NCI-H187 treated with DMSO at 0.1 percent for 48 hours (cell line): ENCODE data around the gene CCL17.
"Not testable (repeated sequence)": the region's sequence is repeated elsewhere in the genome, so short reads cannot be mapped to it uniquely, and the experiment has no call there.

Experiments used
- DNase-seq: peaks from one replicate; lab custom pipeline; 2025; lab: John Stamatoyannopoulos, UW

CCL17 gene

DNA sequence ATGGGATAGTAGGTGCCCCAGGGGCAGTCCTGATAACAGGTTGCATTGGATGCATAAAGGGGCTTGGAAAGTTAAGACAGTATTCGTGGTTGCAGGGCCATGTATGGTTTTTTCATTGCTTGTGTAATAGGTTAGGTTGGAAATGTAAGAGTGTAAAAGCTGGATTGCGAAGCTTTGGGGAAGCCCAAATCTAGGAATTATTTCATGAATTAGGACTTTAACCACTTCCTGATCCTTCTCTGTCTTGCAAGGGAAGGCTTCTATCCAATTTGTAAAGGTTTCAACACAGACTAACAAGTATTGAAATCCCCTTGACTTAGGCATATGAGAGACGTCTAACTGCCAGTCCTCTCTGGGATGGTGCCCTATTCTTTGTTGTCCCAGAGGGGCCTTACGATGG, 7.8 kb upstream of the CCL17 start:
- DNase-seq, result no peak

DNA sequence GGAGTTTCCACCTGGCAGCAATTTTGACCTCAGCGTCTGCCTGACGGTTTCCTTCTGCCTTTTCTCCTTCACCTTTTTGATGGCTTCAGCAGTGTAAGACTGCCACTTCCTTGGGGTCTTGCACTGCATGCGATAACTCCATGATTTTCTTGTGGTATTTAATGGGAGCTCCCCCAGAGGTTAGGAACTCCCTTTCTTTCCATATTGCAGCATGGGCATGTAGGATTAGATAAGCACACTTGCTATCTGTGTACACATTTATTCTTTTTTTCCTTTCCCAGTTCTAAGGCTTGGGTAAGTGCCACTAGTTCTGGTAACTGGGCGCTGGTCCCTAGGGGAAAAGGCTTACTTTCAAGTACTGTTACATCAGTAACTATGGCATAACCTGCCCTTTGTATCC, 7.1 kb upstream of the CCL17 start:
- DNase-seq, result not testable (repeated sequence)

DNA sequence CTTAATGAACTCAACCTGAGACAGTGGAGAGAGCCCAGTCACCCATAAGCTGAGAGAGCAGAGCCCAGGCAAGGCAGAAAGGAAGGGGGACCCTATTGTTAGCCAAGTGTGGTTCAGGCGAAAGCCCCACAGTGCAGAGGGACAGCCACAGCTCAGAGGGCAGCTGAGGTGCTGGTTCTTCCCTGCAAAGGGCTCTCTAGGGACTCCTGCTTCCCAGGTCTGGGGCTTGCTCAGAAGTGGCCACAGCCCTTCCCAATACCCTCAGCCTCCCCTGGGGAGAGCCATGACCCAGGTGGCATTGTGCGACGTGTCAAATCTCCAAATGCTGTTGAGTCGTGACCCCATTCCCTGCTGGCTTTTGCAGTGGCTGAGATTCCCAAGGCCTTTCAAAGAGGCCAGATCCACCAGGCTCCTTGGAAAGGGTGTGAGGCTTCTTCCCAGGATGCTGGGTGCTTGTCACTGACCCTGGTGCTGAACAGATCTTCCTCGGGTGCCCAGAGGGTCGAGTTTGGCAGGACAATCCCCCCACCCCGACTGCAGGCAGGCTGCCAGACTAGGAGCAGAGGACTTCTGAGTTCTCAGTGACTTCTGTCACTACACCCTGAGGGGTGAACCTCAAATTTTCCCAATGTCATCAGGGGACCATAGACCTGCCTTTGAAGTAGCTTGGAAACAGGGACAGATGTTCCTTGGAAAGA, 2.5 kb upstream of the CCL17 start:
- DNase-seq, result no peak

DNA sequence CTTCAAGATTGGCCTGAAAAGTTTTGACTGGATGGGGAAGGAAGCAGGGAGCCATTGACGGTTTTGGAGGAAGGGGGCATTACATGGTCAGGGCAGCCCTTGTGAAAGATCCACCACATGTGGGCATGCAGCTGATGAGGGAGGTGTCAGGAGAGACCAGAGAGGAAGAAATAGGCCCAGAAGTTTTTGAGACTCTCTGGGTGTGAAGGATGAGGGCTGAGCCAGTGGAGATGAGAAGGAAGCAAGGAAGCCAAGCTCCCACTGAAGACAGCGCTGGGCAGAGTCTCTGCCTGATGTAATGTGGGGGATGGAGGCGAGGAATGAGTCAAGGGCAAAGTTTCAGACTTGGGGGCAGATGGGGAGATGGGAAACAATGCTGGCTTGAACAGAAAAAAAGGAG, 530 bp downstream of the CCL17 start:
- no peak for DNase-seq

DNA sequence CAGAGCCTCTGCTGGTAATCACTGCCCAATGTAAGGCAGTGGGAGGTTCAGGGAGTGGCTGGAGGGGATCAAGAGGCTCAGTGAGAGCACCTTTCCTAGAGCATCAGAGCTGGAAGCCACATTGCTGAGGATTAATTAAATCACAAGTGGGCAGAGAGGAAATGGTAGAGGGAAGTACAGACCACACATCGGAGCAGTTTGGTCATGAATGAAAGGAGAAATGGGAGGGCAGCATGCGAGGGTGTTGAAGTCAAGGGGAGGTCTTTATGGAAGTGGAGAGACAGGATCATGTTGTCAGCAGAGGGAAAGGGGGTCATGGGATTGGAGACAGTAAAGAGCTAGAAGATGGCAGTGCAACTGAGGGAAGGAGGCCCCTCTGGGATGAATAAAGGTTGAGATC, 2.3 kb downstream of the CCL17 start:
- no peak for DNase-seq

DNA sequence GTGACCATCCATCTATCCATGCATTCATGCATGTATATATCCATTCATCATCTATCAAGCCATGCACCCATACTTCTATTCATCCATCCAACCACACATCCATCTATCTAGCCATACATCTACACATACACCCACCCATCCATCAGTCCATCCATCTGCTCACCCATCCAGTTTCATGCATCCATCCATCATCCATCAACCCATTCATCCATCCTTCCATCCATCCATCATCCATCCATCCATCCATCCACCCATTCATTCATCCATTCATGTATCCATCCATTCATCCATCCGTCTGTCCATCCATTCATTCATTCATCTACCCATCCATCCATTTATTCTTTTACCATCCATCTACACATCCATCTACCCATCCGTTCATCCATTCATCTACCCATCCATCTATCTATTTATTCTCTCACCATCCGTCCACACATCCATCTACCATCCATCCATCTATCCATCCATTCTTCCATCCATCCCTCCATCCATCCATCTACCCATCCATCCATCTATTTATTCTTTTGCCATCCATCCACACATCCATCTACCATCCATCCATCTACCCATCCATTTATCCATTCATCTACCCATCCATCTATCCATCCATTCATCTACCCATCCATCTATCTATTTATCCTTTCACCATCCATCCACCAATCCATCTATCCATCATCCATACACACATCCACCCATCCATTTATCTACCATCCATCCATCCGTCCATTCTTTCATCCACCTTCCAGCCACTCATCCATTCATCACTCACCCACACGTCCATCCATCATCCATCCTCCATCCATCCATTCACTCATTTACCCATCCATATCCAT, 3.2 kb downstream of the CCL17 start:
- DNase-seq, result no peak

DNA sequence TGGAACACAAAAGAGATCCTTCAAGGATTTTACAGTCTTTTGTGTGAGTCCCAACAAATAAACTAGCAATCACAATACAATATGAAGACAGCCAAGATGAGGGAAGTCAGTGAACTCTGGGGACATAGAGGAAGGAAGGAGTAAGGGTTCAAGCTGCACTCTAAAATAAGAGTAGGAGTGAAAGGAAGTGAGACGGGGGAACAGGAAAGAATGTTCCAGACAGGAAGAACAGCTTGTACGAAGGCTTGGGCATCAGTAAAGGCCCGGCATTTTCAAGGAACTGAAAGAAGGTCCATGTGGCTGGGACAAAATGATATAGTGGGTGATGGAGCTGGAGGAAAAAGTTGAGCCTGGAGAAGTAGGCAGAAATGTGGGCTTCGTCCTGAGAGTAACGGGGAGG, 4.5 kb downstream of the CCL17 start:
- no peak for DNase-seq

DNA sequence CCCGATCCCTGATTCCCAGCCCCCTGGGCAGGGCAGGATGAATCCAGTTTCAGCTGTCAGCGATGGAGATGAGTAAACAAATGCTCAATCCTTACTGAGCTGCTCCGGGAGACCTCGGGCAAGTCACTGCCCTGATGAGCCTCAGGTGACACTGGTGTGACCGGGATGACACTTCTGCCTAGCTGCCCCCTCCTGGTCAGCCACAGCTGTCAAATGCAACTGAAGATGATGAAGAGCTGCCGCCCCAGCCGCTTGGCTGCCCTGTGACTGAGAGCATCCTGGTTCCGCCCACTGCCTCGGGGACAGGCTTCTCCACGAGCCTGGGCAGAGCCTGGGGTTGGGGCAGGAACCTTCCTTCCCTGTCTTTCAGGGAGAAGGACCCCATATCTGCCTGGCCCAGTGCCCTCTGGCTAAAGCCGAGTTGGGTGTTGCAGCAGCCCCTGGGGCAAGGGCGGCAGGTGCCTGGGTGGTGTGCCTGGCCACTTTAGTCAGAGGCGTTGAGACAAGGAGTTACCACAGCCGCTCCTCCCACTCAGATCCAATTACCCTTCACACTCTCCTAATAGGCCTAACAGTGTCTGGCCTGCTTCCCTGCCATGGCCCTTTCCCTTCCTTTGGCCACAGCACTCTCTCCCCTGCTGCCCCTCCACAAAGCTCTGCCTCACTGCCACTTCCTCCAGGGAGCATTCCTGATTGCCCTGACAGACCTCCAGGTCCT, 5.5 kb downstream of the CCL17 start:
- DNase-seq, result no peak

DNA sequence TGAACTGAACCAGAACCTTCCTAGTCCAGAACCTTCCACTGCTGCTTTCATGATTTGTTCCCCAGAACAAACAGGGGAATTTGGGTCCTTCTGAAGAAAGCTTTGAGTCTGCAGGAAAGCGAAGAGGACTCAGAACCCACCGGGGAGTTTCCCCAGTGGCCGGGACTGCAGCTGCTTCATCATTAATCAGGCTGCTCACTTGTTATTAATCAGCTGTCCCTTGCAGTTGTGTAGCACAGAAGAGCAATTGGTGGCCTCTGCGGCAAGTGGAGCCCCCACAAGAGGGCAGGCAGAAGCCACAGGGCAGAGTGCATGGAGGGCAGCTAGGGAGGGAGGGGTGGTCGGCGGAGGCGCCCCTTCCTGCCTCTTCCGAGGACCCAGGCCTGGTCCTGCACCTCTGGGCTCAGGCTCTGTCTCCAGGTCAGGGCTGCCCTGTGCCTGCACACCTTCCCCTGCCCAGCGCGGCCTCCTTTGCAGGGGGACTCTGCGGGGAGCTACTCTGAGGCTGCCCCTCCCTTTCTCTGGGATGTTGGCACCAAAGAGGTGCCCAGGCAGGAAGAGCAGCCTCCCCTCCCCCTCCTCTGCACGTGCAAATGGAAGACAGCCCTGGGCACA, 6.9 kb downstream of the CCL17 start:
- DNase-seq, result no peak

DNA sequence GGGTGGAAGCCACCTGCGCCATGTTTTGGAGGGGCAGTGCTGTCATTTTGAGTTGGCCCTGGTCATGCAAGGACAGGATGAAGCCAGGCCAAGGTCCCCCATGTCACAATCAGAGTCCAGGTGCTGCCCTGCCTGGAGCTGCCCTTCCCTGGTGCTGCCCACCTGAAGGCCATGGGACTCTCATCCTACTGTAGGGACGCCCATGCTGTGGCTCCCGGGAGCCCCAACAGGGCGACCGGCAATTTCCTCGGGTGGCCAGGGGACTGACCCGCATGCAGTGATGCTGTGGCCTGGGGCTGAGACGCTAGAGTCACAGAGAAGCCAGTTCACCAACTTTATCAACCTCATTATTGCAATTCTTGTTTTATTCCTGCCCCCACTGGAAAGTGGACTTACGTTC, 8.0 kb downstream of the CCL17 start:
- no peak for DNase-seq

DNA sequence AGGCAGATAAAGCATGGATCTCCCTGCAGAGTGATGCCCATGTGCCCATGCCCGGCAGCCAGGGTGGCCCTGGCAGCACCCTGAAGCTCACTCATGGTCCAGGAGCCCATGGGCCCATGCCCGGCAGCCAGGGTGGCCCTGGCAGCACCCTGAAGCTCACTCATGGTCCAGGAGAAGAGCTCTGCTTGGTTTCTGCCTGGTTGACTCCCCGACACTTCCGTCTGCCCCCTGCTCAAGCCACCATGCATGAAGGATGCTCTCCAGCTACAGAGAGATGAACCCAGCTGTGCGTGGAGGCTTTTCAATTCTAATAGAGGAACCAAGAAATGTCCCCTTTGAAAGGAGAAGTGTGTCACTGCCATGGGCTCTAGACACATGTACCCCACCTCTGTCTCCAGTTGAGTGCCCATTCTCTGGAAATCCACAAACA, 8.7 kb downstream of the CCL17 start:
- no peak for DNase-seq

DNA sequence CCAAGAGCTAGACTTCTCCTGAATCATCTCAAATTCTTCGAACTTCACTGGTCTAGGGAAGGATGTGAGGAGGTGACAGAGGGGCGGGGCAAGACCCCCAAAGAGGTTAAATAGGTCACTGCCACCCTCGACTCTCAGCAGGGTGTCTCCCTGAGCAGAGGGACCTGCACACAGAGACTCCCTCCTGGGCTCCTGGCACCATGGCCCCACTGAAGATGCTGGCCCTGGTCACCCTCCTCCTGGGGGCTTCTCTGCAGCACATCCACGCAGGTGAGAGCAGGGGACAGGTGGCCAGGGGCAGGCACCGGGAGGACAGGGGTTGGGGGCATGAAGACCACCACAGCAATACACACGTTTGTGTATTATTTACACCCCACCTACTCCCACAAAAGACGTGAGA, 9.2 kb downstream of the CCL17 start:
- DNase-seq, result no peak

DNA sequence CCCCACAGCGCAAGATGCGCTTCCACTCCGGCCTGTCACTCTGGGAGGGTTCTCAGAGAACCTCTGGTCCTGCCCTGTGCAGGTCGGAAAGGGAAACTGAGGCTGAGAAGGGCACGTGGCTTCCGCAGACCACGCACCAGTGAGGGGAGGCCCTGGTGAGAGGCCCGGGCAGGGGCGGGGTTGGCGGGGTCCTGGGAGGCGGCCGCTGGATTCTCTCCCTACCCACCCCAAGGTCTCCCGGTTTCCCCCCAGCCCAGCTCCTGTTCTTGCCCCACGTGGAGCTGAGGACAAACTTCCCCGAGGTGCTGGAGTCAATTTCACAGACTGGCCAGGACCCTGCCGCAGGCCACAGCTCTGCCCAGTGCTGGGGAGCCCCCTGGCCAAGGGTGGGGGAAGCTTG, 11.5 kb downstream of the CCL17 start:
- DNase-seq, result no peak

DNA sequence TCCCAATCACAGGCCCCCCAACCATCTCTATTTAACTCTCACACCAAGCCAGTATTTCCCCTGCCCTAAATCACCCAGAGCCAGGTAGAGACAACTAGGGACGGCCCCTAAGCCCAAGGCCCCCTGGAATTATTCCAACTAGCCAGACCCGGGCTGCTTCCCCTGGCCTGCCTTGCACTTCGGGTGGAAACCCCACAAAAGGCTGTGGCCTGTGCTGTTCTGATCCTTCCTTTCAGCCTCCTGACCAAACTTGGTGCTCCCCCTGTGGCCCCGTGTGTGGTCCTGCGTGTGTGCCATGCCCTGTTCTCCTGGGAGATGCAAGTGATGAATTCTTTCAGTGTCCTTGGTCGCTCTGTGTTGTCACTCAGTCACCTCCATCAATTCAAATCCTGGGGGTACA, 14.9 kb downstream of the CCL17 start:
- DNase-seq, result no peak

DNA sequence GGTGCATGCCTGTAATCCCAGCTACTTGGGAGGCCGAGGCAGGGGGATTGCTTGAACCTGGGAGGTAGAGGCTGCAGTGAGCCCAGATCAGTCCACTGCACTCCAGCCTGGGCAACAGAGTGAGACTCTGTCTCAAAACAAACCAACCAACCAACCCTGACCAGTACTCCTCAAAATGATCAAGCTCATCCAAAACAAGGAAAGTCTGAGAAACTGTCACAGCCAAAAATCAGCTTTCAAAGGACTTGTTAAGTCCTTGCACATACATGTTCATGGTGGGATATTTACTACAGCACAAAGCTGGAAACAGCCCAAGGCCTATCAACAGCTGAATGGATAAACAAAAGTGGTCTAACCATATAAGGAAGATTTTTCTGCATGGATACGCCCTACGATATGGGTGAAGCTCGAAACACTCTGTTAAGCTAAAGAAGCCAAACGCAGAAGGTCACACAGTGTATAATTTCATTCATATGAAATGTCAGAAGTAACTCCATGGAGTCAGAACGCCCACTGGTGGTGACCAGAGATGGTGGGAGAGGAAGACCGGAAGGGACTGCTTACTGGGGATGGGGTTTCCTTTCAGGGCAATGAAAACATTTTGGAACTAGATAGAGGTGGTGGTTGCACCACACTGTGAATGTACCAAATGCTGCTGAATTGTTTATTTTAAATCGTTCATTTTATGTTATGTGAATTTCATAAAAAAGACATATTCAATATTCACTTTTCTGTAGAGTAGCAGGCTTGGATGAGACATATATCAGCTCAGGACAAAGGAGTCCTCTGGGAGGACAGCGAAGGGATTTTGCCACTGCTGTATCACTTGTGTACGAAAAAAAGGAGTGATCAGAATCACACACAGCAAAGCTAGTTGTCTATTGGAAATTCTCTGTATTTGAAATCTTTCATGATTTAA, 17.7 kb downstream of the CCL17 start:
- DNase-seq, result no peak

DNA sequence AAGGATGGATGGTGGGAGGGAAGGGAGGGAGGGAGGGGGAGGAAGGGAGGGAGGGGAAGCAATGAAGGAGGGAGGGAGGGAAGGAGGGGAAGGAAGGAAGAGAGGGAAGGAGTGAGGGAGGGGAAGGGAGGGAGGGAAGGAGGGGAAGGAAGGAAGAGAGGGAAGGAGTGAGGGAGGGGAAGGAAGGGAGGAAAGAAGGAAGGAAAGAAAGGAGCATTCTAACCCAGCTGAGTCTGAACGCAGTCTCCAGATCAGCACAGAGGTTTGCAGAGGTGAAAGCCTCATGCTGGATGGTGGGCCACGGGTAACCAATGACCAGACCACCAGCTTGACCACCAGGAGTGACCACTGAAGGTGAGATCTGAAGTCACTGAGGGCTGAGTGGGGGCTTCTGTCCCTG, 18.6 kb downstream of the CCL17 start:
- DNase-seq, result no peak

DNA sequence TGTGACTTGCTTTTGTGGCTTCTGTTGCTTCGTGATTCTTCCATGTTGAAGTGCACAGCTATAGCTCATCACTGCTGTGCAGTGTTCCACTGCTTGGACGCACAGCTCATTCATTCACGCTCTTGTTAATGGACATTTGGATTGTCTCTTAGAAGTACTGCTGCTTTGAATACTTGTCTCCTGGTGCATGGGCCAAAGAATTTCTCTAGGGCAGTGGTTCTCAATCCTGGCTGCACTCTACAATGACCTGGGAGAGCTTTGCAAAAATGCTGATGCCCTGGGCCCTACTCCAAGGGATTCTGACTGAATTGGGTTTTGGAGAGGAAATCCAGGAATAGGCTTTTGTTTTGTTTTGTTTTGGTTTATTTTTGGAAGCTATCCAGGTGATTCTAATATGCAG, 20.0 kb downstream of the CCL17 start:
- no peak for DNase-seq

DNA sequence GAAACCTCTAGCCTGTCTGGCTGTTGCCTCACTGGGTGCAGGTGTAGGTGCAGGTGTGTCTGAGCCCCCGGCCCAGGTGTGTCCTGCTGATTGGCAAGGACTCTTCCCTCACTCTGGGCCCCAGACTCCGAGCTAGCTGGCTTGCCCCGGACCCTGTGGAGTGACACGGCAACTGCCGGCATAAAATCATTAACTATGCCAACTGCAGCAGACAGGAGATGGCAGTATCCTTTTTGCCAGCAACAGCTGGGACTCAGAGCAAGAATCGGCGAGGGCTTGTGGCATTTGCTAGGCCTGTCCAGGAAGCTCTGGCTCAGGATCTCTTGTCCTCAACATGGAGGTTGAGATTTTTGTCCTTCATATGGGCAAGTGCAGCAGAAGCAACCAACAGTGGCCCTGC, 21.8 kb downstream of the CCL17 start:
- no peak for DNase-seq

DNA sequence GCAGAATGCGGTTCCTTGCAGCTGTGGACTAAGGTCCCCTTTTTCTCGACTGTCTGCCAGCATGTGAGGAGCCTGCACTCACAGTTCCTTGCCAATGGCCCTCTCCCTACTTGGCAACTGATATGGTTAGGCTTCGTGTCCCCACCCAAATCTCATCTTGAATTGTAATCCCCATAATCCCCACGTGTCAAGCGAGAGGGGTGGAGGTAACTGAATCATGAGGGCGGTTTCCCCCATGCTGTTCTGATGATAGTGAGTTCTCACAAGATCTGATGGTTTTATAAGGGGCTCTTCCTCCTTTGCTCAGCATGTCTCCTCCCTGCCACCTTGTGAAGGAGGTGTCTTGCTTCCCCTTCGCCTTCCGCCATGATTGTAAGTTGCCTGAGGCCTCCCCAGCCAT, 22.7 kb downstream of the CCL17 start:
- DNase-seq, result no peak

DNA sequence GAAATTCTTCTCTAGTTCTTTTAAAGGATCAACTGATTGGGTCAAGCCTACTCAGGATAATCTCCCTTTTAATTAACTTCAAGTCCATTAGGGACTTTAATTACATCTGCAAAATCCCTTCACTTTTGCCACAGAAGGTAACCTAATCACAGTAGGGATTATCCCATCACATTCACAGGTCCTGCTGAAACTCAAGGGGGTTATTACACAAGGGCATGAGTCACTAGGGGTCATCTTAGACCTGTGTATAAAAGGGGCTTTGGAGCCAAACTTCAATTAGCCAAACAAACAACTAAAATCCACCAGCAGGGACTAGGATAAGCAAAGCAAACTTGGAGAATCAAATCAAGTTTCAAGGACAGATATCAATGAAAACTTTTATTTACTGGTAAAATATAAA, 23.3 kb downstream of the CCL17 start:
- no peak for DNase-seq

DNA sequence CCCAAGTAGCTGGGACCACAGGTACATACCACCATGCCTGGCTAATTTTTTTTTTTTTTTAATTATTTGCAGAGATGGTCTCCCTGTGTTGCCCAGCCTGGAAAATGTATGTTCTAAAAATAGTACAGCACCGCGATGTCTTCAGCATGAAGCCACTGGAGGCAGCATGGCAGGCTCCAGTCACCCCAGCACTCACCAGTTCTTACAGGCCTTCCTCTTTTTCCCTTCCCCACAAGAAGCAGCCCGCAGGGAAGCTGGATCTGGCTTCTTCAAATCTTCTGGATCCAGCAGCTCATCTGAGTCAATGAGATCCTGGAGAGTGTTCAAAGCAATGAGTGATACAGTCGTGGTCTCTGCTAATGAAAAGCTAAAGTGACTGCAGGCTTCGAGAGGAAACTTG, 26.4 kb downstream of the CCL17 start:
- no peak for DNase-seq

DNA sequence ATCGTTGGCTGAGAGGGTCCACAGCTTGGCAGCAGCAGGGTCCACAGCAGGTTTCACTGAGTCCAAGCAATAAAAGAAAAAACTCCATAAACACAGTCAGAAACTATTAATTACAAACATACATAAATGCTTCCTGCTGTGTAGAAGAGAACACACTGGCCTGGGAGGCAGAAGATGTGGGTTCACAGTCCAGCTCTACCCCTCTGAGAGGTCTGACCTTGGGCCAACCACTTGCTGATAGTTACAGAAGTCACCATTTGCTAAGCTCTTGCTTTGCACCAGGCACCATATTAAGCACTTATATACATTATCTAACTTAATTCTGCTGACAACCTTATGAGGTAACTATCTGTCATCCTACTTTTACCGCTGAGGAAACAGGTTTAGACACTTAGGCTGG, 27.9 kb downstream of the CCL17 start:
- no peak for DNase-seq
